H1 (cell line): ENCODE results near the gene TEAD1. TPM values are rescaled to one million over a fixed set of nuclear protein-coding genes. Genes with fewer than 3 reads are reported as not detected.

Experiments
- CTCF ChIA-PET: fragments of 300-600 bp; sonication (Branson Sonifier 250); formaldehyde crosslinking; loops from one replicate; lab custom pipeline; 2021; ENCODE audit not compliant: partially characterized antibody; lab: Charles Lee
- POLR2A ChIA-PET: fragments of 300-600 bp; sonication (Branson Sonifier 250); formaldehyde crosslinking; loops from one replicate; lab custom pipeline; 2021; ENCODE audit warnings: inconsistent platforms; ENCODE audit not compliant: partially characterized antibody; lab: Charles Lee
- DNase-seq, 2 experiments: peaks; one replicate each; pipeline versions ENCODE4 v3.0.0 to v3.0.0-alpha.2; 2010 to 2022; ENCODE audit warnings: low spot score in 2 of 2, low read depth in 1 of 2, mixed read lengths in 1 of 2
- FAIRE-seq: peaks from 2 replicates; lab custom pipeline; 2011; peaks lifted over from hg19 to GRCh38; lab: Jason Lieb, UNC
- H2AFZ ChIP-seq: 2 replicates; pipeline ENCODE4 v1.8.1; 2012; ENCODE audit warnings: low read length, inconsistent platforms
- H2AK5ac ChIP-seq: 2 replicates; pipeline ENCODE4 v1.6.1; 2013; ENCODE audit warnings: low read depth, low read length
- H2BK120ac ChIP-seq: replicated peaks from 2 replicates; pipeline ENCODE3; 2013; ENCODE audit warnings: low read depth, low read length, inconsistent platforms
- H2BK12ac ChIP-seq: 2 replicates; pipeline ENCODE4 v1.6.1; 2013; ENCODE audit warnings: low read depth, low read length
- H2BK15ac ChIP-seq: 2 replicates; pipeline ENCODE4 v1.6.1; 2013; ENCODE audit warnings: low read length
- H2BK20ac ChIP-seq: 2 replicates; pipeline ENCODE4 v1.6.1; 2013; ENCODE audit warnings: low read length
- H2BK5ac ChIP-seq: 2 replicates; pipeline ENCODE4 v1.6.1; 2013; ENCODE audit warnings: low read depth, low read length
- H3K14ac ChIP-seq: 2 replicates; pipeline ENCODE4 v1.6.1; 2013; ENCODE audit warnings: inconsistent platforms; ENCODE audit not compliant: insufficient read length
- H3K18ac ChIP-seq: 2 replicates; pipeline ENCODE4 v1.6.1; 2013; ENCODE audit warnings: low read length; ENCODE audit errors: extremely low read depth
- H3K23ac ChIP-seq: 2 replicates; pipeline ENCODE4 v1.6.1; 2013; ENCODE audit warnings: inconsistent platforms; ENCODE audit not compliant: insufficient read length
- H3K23me2 ChIP-seq: 2 replicates; pipeline ENCODE4 v1.6.1; 2013; ENCODE audit warnings: low read depth, low read length
- H3K27ac ChIP-seq: 2 replicates; pipeline ENCODE4 v1.6.1; 2011; ENCODE audit warnings: low read depth, low read length, inconsistent platforms
- H3K27me3 ChIP-seq, 4 experiments: replicated peaks in 1 of 4; 1 replicate in 1 of 4; 2 replicates in 3 of 4; pipeline versions ENCODE4 v1.6.1 to v1.8.1; 2011 to 2013; ENCODE audit warnings: low read length in 3 of 4, mild to moderate bottlenecking in 3 of 4, inconsistent platforms in 2 of 4, mixed read lengths in 2 of 4, moderate library complexity in 1 of 4; ENCODE audit not compliant: control insufficient read depth in 3 of 4, insufficient read depth in 3 of 4; ENCODE audit errors: extremely low read depth in 1 of 4
- H3K36me3 ChIP-seq, 4 experiments: 2 replicates each; pipeline versions ENCODE4 v1.6.1 to v1.8.1; 2011 to 2013; ENCODE audit warnings: mild to moderate bottlenecking in 4 of 4, low read length in 3 of 4, moderate library complexity in 2 of 4, control low read depth in 1 of 4, inconsistent platforms in 1 of 4; ENCODE audit not compliant: insufficient read depth in 4 of 4, control insufficient read depth in 2 of 4
- H3K4ac ChIP-seq: replicated peaks from 2 replicates; pipeline ENCODE3; 2013; ENCODE audit warnings: low read length, low read depth, mixed read lengths, inconsistent platforms; ENCODE audit not compliant: insufficient read length
- H3K4me1 ChIP-seq, 4 experiments: replicated peaks in 1 of 4; 1 replicate in 1 of 4; 2 replicates in 3 of 4; pipeline versions ENCODE4 v1.6.1 to v1.8.1; 2011 to 2013; ENCODE audit warnings: low read length in 3 of 4, inconsistent platforms in 2 of 4, mixed read lengths in 1 of 4; ENCODE audit not compliant: insufficient read depth in 4 of 4, control insufficient read depth in 3 of 4
- H3K4me2 ChIP-seq, 2 experiments: 2 replicates each; pipeline versions ENCODE4 v1.6.1 to v1.8.1; 2011 to 2013; ENCODE audit warnings: low read depth in 2 of 2, low read length in 2 of 2, control low read depth in 1 of 2, inconsistent platforms in 1 of 2, mild to moderate bottlenecking in 1 of 2; ENCODE audit not compliant: insufficient read depth in 1 of 2
- H3K4me3 ChIP-seq, 4 experiments: fragments of 200-600, 300-600 bp in 1 of 4; sonication (generic), shearing (Covaris generic), sonication (Bioruptor Twin) in 1 of 4; 2 replicates each; pipeline versions ENCODE4 v1.5.1 to v1.8.1; 2011 to 2016; ENCODE audit warnings: low read length in 4 of 4, low read depth in 3 of 4, control low read depth in 2 of 4, inconsistent platforms in 2 of 4, mild to moderate bottlenecking in 2 of 4, mixed read lengths in 1 of 4, moderate library complexity in 1 of 4; ENCODE audit not compliant: insufficient read depth in 2 of 4; ENCODE audit errors: extremely low read depth in 1 of 4
- H3K56ac ChIP-seq: replicated peaks from 2 replicates; pipeline ENCODE3; 2013; ENCODE audit warnings: low read depth, mild to moderate bottlenecking, mixed read lengths, low read length, inconsistent platforms; ENCODE audit not compliant: insufficient read length
- H3K79me1 ChIP-seq: 2 replicates; pipeline ENCODE4 v1.6.1; 2013; ENCODE audit warnings: low read depth, low read length, control low read depth
- H3K79me2 ChIP-seq, 2 experiments: 2 replicates each; pipeline versions ENCODE4 v1.6.1 to v1.8.1; 2012 to 2013; ENCODE audit warnings: low read length in 2 of 2, mild to moderate bottlenecking in 2 of 2, inconsistent platforms in 1 of 2; ENCODE audit not compliant: insufficient read depth in 2 of 2, control insufficient read depth in 1 of 2
- H3K9ac ChIP-seq, 4 experiments: replicated peaks in 1 of 4; 1 replicate in 1 of 4; 2 replicates in 3 of 4; pipeline versions ENCODE4 v1.6.1 to v1.8.1; 2011 to 2013; ENCODE audit warnings: low read depth in 3 of 4, low read length in 3 of 4, control low read depth in 2 of 4, mild to moderate bottlenecking in 2 of 4, moderate library complexity in 2 of 4, inconsistent platforms in 1 of 4; ENCODE audit errors: extremely low read depth in 1 of 4
- H3K9me3 ChIP-seq, 2 experiments: 2 replicates each; pipeline versions ENCODE4 v1.6.1 to v1.8.1; 2012 to 2013; ENCODE audit warnings: mild to moderate bottlenecking in 2 of 2, moderate library complexity in 2 of 2, control low read depth in 1 of 2, inconsistent platforms in 1 of 2, low read depth in 1 of 2, low read length in 1 of 2, mixed read lengths in 1 of 2; ENCODE audit not compliant: insufficient read depth in 2 of 2
- H4K20me1 ChIP-seq, 2 experiments: replicated peaks in 1 of 2; 2 replicates each; pipeline versions ENCODE3 to v1.8.1; 2011 to 2013; ENCODE audit warnings: inconsistent platforms in 2 of 2, low read length in 2 of 2, mild to moderate bottlenecking in 1 of 2; ENCODE audit not compliant: insufficient read depth in 2 of 2, control insufficient read depth in 1 of 2
- H4K5ac ChIP-seq: 2 replicates; pipeline ENCODE4 v1.6.1; 2013; ENCODE audit warnings: low read length, low read depth, mixed read lengths, inconsistent platforms; ENCODE audit not compliant: insufficient read length
- H4K8ac ChIP-seq: 2 replicates; pipeline ENCODE4 v1.8.0; 2013; ENCODE audit warnings: mild to moderate bottlenecking, moderate library complexity, low read length, inconsistent platforms; ENCODE audit not compliant: insufficient read depth; ENCODE audit errors: extremely low read depth
- H4K91ac ChIP-seq: replicated peaks from 2 replicates; pipeline ENCODE3; 2013; ENCODE audit warnings: low read length, mixed read lengths, inconsistent platforms; ENCODE audit not compliant: insufficient read length
- BACH1 ChIP-seq: IDR thresholded peaks from 2 replicates; pipeline ENCODE4 v1.6.1; 2012; ENCODE audit warnings: low read length, improper control_type of control experiment
- BCL11A ChIP-seq, 2 experiments: IDR thresholded peaks; one replicate each; pipeline ENCODE4 v1.6.1; 2011; ENCODE audit warnings: low read depth in 2 of 2, low read length in 2 of 2, mild to moderate bottlenecking in 2 of 2
- CBX5 ChIP-seq: fragments of 300-800, 300-1000 bp; sonication (generic); IDR thresholded peaks from 2 replicates; pipeline ENCODE4 v1.7.1; 2016; ENCODE audit warnings: antibody characterized with exemption, low read length, low read depth
- CTBP2 ChIP-seq: IDR thresholded peaks from 2 replicates; pipeline ENCODE4 v1.7.0; 2011; ENCODE audit warnings: borderline replicate concordance, mild to moderate bottlenecking, moderate library complexity, mixed read lengths, low read length; ENCODE audit not compliant: insufficient read depth, insufficient read length
- POLR2A ChIP-seq, 2 experiments: IDR thresholded peaks; 1 replicate in 1 of 2; 2 replicates in 1 of 2; pipeline ENCODE4 v1.6.1; 2011; ENCODE audit warnings: low read depth in 2 of 2, low read length in 2 of 2, mild to moderate bottlenecking in 2 of 2; ENCODE audit errors: control extremely low read depth in 1 of 2
- SP2 ChIP-seq: IDR thresholded peaks from 2 replicates; pipeline ENCODE4 v1.6.1; 2012; ENCODE audit warnings: mild to moderate bottlenecking, low read length, inconsistent platforms
- WGBS, 2 experiments: shearing (Covaris generic) in 1 of 2; methylation state at CpG; one replicate each; pipeline versions ENCODE4 v1.1.6 to v1.1.7; 2013 to 2015; ENCODE audit warnings: low lambda C conversion rate in 2 of 2, mixed read lengths in 2 of 2, inconsistent platforms in 1 of 2, low coverage in 1 of 2, missing lambda C conversion rate in 1 of 2; ENCODE audit not compliant: insufficient replicate concordance in 2 of 2, insufficient coverage in 1 of 2, insufficient read length in 1 of 2; ENCODE audit errors: extremely low coverage in 1 of 2, missing lambda C conversion rate in 1 of 2; 5-methylcytosine and 5-hydroxymethylcytosine counted together
- polyA plus RNA-seq, 7 experiments: library from polyadenylated mRNA; depleted of rRNA in 3 of 7; stranded (reverse) in 5 of 7; unstranded in 2 of 7; fragments of >200 nt in 5 of 7; fragments of 200-250 nt in 2 of 7; gene quantifications; 1 replicate in 5 of 7; 2 replicates in 1 of 7; 4 replicates in 1 of 7; pipeline versions ENCODE4 v1.2.1 to v1.2.3, GENCODE V29; 2011 to 2013; ENCODE audit warnings: missing spikeins in 2 of 7, mixed read lengths in 2 of 7
- total RNA-seq: library from RNA; stranded (reverse); fragmentation: NEBNext Ultra II Directional; extraction: Animal tissue kit (Norgen Biotek cat#: 25700); gene quantifications from 2 replicates; pipeline ENCODE4 v1.2.1, GENCODE V29; 2021
- TF ChIP-seq, protein P1 (sequence below): IDR thresholded peaks from 2 replicates; pipeline ENCODE4 v1.6.1; 2012; ENCODE audit warnings: low read length, inconsistent platforms

The TEAD1 gene
- total and polyA plus RNA-seq, 2 of the 8 experiments (the other 6 are each of a cell fraction or from before 2014, with no cell fraction given), result 15.6 to 67.4 TPM

- Histone ChIP-seq H2BK120ac (no peak overlapping the region), H3K4me1 (peaks cover 28 to 68% (median 56%) of the 10 kb centered on the region in 4 experiments), H3K9me3 (no peaks in the 10 kb centered on the region), H2AFZ (no peak overlapping the region), H3K23ac (no peak overlapping the region), H3K4me2 (peak overlapping the region; percentile 43 to 52; a peak in 3 of 4 replicates), H2BK20ac (no peak overlapping the region), H3K4me3 (peak overlapping the region in 1 of 4 experiments; percentile 0; a peak in 1 of 8 replicates), H4K20me1 (peaks cover 51 to 60% of the 10 kb centered on the region in 2 experiments), H3K27ac (no peak overlapping the region), H3K79me2 (peaks cover 13 to 87% of the 10 kb centered on the region in 2 experiments; a peak in 3 of 4 replicates), H2BK5ac (no peak overlapping the region), H3K4ac (no peak overlapping the region), H3K23me2 (peaks cover 4% of the 10 kb centered on the region), H4K8ac (no peak overlapping the region), H3K36me3 (no peaks in the 10 kb centered on the region), H3K56ac (no peak overlapping the region), H3K79me1 (peaks cover 16% of the 10 kb centered on the region), H4K5ac (no peak overlapping the region), H4K91ac (no peak overlapping the region), H3K18ac (no peak overlapping the region), H2BK15ac (no peak overlapping the region), H2AK5ac (no peak overlapping the region), H3K27me3 (peaks cover 0 to 12% (median 11%) of the 10 kb centered on the region in 4 experiments; a peak in 5 of 7 replicates), H2BK12ac (peak overlapping the region; percentile 2; the same call in 1 of the 2 replicates), H3K9ac (no peak overlapping the region), H3K14ac (no peak overlapping the region)
- DNase-seq, result no peak
- POLR2A ChIA-PET, result interaction anchor here (1.2 to 1.5 kb wide), 3 partner anchors 10 to 66 kb away, joined by 3 read pairs; no protein-coding TSS in a partner anchor
- CTCF ChIA-PET, result interaction anchor here (1.1 to 1.4 kb wide), 3 partner anchors 11 to 272 kb away, joined by 3 to 5 read pairs (median 3); no protein-coding TSS in a partner anchor
- 62% methylated on average over 5 of the region's 5 CpGs; no CpG with 5 or more reads in 1 of the 2 experiments for WGBS, 2 experiments
- no peak for FAIRE-seq
- TF ChIP-seq POLR2A (IDR thresholded peaks at IDR 0.05; ENCODE audit: control extremely low read depth in 1 of 2, low read depth in 2 of 2, low read length in 2 of 2) (0 out of 3 replicates have a peak, but pooled peaks of 1 of the 2 experiments have one; percentile 16), BACH1 (0 out of 2 replicates have a peak, but pooled peaks have one; percentile 14), CBX5 (no peak), BCL11A (IDR thresholded peaks at IDR 0.05; ENCODE audit: low read depth in 2 of 2, low read length in 2 of 2) (no peak), CTBP2 (no peak), SP2 (no peak)
- TF ChIP-seq, protein P1, sequence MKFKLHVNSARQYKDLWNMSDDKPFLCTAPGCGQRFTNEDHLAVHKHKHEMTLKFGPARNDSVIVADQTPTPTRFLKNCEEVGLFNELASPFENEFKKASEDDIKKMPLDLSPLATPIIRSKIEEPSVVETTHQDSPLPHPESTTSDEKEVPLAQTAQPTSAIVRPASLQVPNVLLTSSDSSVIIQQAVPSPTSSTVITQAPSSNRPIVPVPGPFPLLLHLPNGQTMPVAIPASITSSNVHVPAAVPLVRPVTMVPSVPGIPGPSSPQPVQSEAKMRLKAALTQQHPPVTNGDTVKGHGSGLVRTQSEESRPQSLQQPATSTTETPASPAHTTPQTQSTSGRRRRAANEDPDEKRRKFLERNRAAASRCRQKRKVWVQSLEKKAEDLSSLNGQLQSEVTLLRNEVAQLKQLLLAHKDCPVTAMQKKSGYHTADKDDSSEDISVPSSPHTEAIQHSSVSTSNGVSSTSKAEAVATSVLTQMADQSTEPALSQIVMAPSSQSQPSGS, result no peak
These were observed 9.7 kb downstream of the TEAD1 start for GRCh38 chr11:12683874-12684273.
